PC-3 (cell line): ENCODE measurements around the gene ATP2B3. TPM values are rescaled to one million over a fixed set of nuclear protein-coding genes. Genes with fewer than 3 reads are reported as not detected.

ENCODE experiments used
- ATAC-seq: fragments of 200-7000 bp; cut with Tn5 transposase; 2 replicates; pipeline ENCODE4 v1.9.1; 2020; ENCODE audit warnings: mild to moderate bottlenecking, moderate library complexity
- BruUV-seq: library from RNA; stranded (reverse); fragments of 400-500 nt; replicated peaks from 2 replicates; lab custom pipeline; 2021; lab: Mats Ljungman, UMichigan
- CTCF ChIA-PET: fragments of 300-600 bp; sonication (Branson Sonifier 250); formaldehyde crosslinking; loops from one replicate; lab custom pipeline; 2022; ENCODE audit warnings: antibody characterized with exemption; lab: Charles Lee
- POLR2A ChIA-PET: fragments of 300-600 bp; sonication (Branson Sonifier 250); formaldehyde crosslinking; loops from one replicate; lab custom pipeline; 2022; ENCODE audit warnings: antibody characterized with exemption; ENCODE audit not compliant: unreplicated experiment; lab: Charles Lee
- DNase-seq: peaks from one replicate; pipeline ENCODE4 v3.0.0-alpha.2; 2015
- H2AFZ ChIP-seq: fragments of 300-600 bp; sonication (generic); 2 replicates; pipeline ENCODE4 v1.6.0; 2016; ENCODE audit warnings: antibody characterized with exemption, low read length
- H3F3A ChIP-seq: fragments of 300-600 bp; sonication (generic); one replicate; pipeline ENCODE4 v1.6.0; 2017; ENCODE audit warnings: antibody characterized with exemption, low read length, control low read depth, mild to moderate bottlenecking; ENCODE audit not compliant: unreplicated experiment
- H3K27ac ChIP-seq: fragments of 300-600 bp; sonication (generic); 2 replicates; pipeline ENCODE4 v1.5.1; 2016; ENCODE audit warnings: mild to moderate bottlenecking, low read length
- H3K27me3 ChIP-seq: fragments of 300-600 bp; sonication (generic); 2 replicates; pipeline ENCODE4 v1.6.1; 2016; ENCODE audit warnings: low read length, mixed read lengths
- H3K36me3 ChIP-seq: fragments of 300-600 bp; sonication (generic); 2 replicates; pipeline ENCODE4 v1.6.1; 2016; ENCODE audit warnings: low read depth, mixed run types, low read length, mixed read lengths
- H3K4me1 ChIP-seq: fragments of 300-600 bp; sonication (generic); 2 replicates; pipeline ENCODE4 v1.5.1; 2016; ENCODE audit warnings: low read length; ENCODE audit not compliant: insufficient read depth
- H3K4me2 ChIP-seq: fragments of 300-600 bp; sonication (generic); 2 replicates; pipeline ENCODE4 v1.6.0; 2016; ENCODE audit warnings: low read length
- H3K4me3 ChIP-seq: fragments of 300-600 bp; sonication (generic); 2 replicates; pipeline ENCODE4 v1.5.1; 2016; ENCODE audit warnings: mild to moderate bottlenecking, low read length, mixed read lengths
- H3K79me2 ChIP-seq: fragments of 300-600 bp; sonication (generic); 2 replicates; pipeline ENCODE4 v1.6.1; 2017; ENCODE audit warnings: low read length, mixed read lengths
- H3K9ac ChIP-seq: fragments of 300-600 bp; sonication (generic); 2 replicates; pipeline ENCODE4 v1.6.0; 2016; ENCODE audit warnings: mild to moderate bottlenecking, low read length
- H3K9me2 ChIP-seq: fragments of 300-600 bp; sonication (generic); replicated peaks from 2 replicates; pipeline ENCODE4 v1.6.1; 2016; ENCODE audit warnings: mixed run types, low read length, mixed read lengths
- H3K9me3 ChIP-seq: fragments of 300-600 bp; sonication (generic); 2 replicates; pipeline ENCODE4 v1.6.1; 2016; ENCODE audit warnings: low read length, mixed read lengths
- H4K20me1 ChIP-seq: fragments of 300-600 bp; sonication (generic); 2 replicates; pipeline ENCODE4 v1.6.1; 2016; ENCODE audit warnings: low read length, mixed read lengths
- CTCF ChIP-seq: fragments of 300-600 bp; sonication (generic); conservative IDR thresholded peaks from 2 replicates; pipeline ENCODE4 v1.5.1; 2017; ENCODE audit warnings: antibody characterized with exemption, low read depth, mild to moderate bottlenecking, low read length
- EZH2 ChIP-seq: fragments of 300-600 bp; sonication (generic); IDR thresholded peaks from one replicate; pipeline ENCODE4 v1.6.1; 2017; ENCODE audit warnings: antibody characterized with exemption, mild to moderate bottlenecking, low read length; ENCODE audit not compliant: unreplicated experiment
- EZH2phosphoT487 ChIP-seq: fragments of 300-600 bp; sonication (generic); IDR thresholded peaks from 2 replicates; pipeline ENCODE4 v1.6.1; 2018; ENCODE audit warnings: mild to moderate bottlenecking, antibody characterized with exemption, low read length, borderline replicate concordance
- intact Hi-C: fragments of 100-400 bp; cut with micrococcal nuclease; formaldehyde crosslinking; loops from 2 replicates; pipeline ENCODE4 v1.9.0; 2023
- total RNA-seq: library from RNA; depleted of rRNA; stranded (reverse); fragments of >200 nt; gene quantifications from 2 replicates; pipeline ENCODE4 v1.2.3, GENCODE V29; 2014

The ATP2B3 gene
- total RNA-seq, 1 experiment from 2014 or later: not detected

GRCh38 chrX:153509592-153509991 lies 7.8 kb upstream of the ATP2B3 start:
- intact Hi-C loops: no loop called here
- no peak for TF ChIP-seq CTCF
- TF ChIP-seq EZH2phosphoT487: no peak
- no peak for TF ChIP-seq EZH2
- H3K4me1 ChIP-seq: no peaks in the 10 kb centered on the region
- H3K4me3 ChIP-seq: no peak overlapping the region
- no peak for DNase-seq
- no TSS peak for BruUV-seq
- ChIA-PET CTCF (no interaction called here), POLR2A (no interaction called here)
- H3K9ac ChIP-seq: no peak overlapping the region
- H2AFZ ChIP-seq: no peak overlapping the region
- no peak overlapping the region for H3K4me2 ChIP-seq
- no peak for ATAC-seq
- H3K79me2 ChIP-seq: no peaks in the 10 kb centered on the region
- no peaks in the 10 kb centered on the region for H4K20me1 ChIP-seq
- no peaks in the 10 kb centered on the region for H3F3A ChIP-seq
- no peaks in the 10 kb centered on the region for H3K9me3 ChIP-seq
- H3K36me3 ChIP-seq: no peaks in the 10 kb centered on the region
- H3K27me3 ChIP-seq: no peaks in the 10 kb centered on the region
- no peak overlapping the region for H3K27ac ChIP-seq
- no peaks in the 10 kb centered on the region for H3K9me2 ChIP-seq

DNA sequence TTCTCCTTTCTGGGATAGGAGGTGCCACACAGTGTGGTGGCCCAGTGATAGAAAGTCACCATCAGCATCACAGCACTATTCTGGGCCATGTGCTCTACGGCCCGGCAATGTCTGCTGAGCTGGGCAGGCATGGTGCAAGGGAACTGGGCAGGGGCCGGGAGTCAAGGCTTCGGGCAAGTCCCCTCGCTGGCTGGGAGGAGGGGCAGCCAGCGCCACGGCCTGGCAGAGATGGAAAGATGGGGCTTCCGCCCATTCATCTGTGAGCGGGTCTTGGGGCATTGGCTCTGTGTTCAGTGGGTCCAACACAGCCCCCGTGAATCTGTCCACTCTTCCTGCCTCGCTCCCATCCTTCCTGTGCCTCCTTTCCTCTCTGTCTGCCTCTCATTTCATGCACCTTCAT lies 7.1 kb upstream of the ATP2B3 start:
- ChIA-PET POLR2A (no interaction called here), CTCF (no interaction called here)
- no peaks in the 10 kb centered on the region for H3F3A ChIP-seq
- H3K36me3 ChIP-seq: no peaks in the 10 kb centered on the region
- H3K9ac ChIP-seq: no peak overlapping the region
- no peak overlapping the region for H3K4me3 ChIP-seq
- no peak overlapping the region for H3K4me2 ChIP-seq
- DNase-seq (no peak), ATAC-seq (no peak)
- no peaks in the 10 kb centered on the region for H4K20me1 ChIP-seq
- no peak overlapping the region for H2AFZ ChIP-seq
- intact Hi-C loops: no loop called here
- no peaks in the 10 kb centered on the region for H3K27me3 ChIP-seq
- H3K27ac ChIP-seq: no peak overlapping the region
- H3K4me1 ChIP-seq: no peaks in the 10 kb centered on the region
- no peaks in the 10 kb centered on the region for H3K79me2 ChIP-seq
- H3K9me3 ChIP-seq: no peaks in the 10 kb centered on the region
- TF ChIP-seq EZH2: no peak
- no peak for TF ChIP-seq CTCF
- TF ChIP-seq EZH2phosphoT487: no peak
- no TSS peak for BruUV-seq
- no peaks in the 10 kb centered on the region for H3K9me2 ChIP-seq

DNA sequence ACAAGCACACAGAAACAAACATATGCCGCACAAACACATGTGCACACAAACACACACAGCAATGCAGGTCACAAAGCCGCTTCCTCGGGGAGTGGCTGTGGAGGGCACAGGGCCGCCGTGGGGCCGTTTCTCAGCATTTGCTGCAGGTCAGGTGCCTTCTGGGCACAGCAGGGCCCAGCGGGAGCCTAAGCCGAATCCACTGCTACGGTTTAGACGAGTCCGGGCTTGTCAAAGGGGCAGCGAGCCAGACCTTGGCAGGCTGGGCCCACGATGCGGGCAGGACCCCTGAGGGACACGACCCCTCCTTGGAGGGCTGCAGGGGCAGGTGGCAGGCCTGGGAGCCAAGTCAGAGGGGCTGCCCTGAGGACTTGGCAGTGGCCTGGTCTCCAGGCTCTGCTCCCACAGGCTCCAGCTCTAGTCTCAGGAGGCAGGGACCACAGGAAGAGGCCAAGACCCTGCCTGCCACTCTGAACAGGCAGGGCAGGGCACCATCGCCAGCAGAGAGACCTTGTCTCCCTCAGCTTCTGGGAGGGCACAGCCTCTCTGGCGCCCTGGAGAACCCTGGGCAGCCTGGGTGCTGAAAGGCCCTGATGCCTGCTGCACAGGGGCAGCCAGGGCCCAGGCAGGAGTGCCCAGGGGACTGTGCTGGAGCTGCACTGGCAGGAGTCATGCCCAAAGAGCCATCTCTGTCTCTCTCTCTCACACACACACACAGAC lies 5.5 kb upstream of the ATP2B3 start:
- no peaks in the 10 kb centered on the region for H3K9me2 ChIP-seq
- no peaks in the 10 kb centered on the region for H4K20me1 ChIP-seq
- no peak overlapping the region for H3K9ac ChIP-seq
- H3K79me2 ChIP-seq: no peaks in the 10 kb centered on the region
- ChIA-PET CTCF (no interaction called here), POLR2A (no interaction called here)
- no peak for TF ChIP-seq CTCF
- no peak for TF ChIP-seq EZH2
- no peak for TF ChIP-seq EZH2phosphoT487
- no peaks in the 10 kb centered on the region for H3F3A ChIP-seq
- H2AFZ ChIP-seq: no peak overlapping the region
- DNase-seq (no peak), ATAC-seq (no peak)
- H3K27me3 ChIP-seq: no peaks in the 10 kb centered on the region
- no peaks in the 10 kb centered on the region for H3K9me3 ChIP-seq
- H3K4me1 ChIP-seq: no peaks in the 10 kb centered on the region
- BruUV-seq: no TSS peak
- H3K4me2 ChIP-seq: no peak overlapping the region
- intact Hi-C loops: no loop called here
- no peak overlapping the region for H3K27ac ChIP-seq
- H3K4me3 ChIP-seq: no peak overlapping the region
- H3K36me3 ChIP-seq: no peaks in the 10 kb centered on the region
